Measurements from ENCODE around the gene MACROD2.

Gene MACROD2

GRCh38 chr20:15838466-15838865 lies 1843.2 kb downstream of the MACROD2 start:
- no peak for ATAC-seq
- TF ChIP-seq ARNTL (CRISPR knock-in tag; IDR thresholded peaks at IDR 0.05; ENCODE audit: borderline replicate concordance, low read depth) (no peak), GLIS3 (CRISPR knock-in tag; IDR thresholded peaks at IDR 0.05) (no peak), TSHZ2 (CRISPR knock-in tag; IDR thresholded peaks at IDR 0.05) (no peak), SNAI2 (CRISPR knock-in tag; IDR thresholded peaks at IDR 0.05) (no peak), ESRRG (CRISPR knock-in tag; IDR thresholded peaks at IDR 0.05) (no peak), PATZ1 (CRISPR knock-in tag; IDR thresholded peaks at IDR 0.05; ENCODE audit: borderline replicate concordance) (no peak), ZNF70 (CRISPR knock-in tag; IDR thresholded peaks at IDR 0.05) (no peak), RARB (CRISPR knock-in tag; IDR thresholded peaks at IDR 0.05) (no peak), ZFP30 (CRISPR knock-in tag; IDR thresholded peaks at IDR 0.05) (no peak)

- no peak for TF ChIP-seq POU6F1 (CRISPR knock-in tag; IDR thresholded peaks at IDR 0.05; ENCODE audit: borderline replicate concordance, low read depth)
- TF ChIP-seq GLIS3 (CRISPR knock-in tag; IDR thresholded peaks at IDR 0.05) = no peak
- TF ChIP-seq ZFP30 (CRISPR knock-in tag; IDR thresholded peaks at IDR 0.05) = no peak
- TF ChIP-seq TOX (CRISPR knock-in tag; IDR thresholded peaks at IDR 0.05; ENCODE audit: borderline replicate concordance) = no peak
- no peak for ATAC-seq
These were observed 1845.5 kb downstream of the MACROD2 start for GRCh38 chr20:15840636-15841301.

GRCh38 chr20:15842872-15843271 lies 1847.6 kb downstream of the MACROD2 start:
- TF ChIP-seq TSHZ2 (CRISPR knock-in tag; IDR thresholded peaks at IDR 0.05) (no peak), OSR1 (CRISPR knock-in tag; IDR thresholded peaks at IDR 0.05) (no peak), PATZ1 (CRISPR knock-in tag; IDR thresholded peaks at IDR 0.05; ENCODE audit: borderline replicate concordance) (no peak), ZFP3 (CRISPR knock-in tag; IDR thresholded peaks at IDR 0.05) (no peak), BACH2 (CRISPR knock-in tag; IDR thresholded peaks at IDR 0.05; ENCODE audit: borderline replicate concordance) (no peak), POU6F1 (CRISPR knock-in tag; IDR thresholded peaks at IDR 0.05; ENCODE audit: borderline replicate concordance, low read depth) (no peak), SNAI2 (CRISPR knock-in tag; IDR thresholded peaks at IDR 0.05) (no peak), ZNF70 (CRISPR knock-in tag; IDR thresholded peaks at IDR 0.05) (no peak)
- ATAC-seq = no peak
